ENCODE data around the gene GNLY. TPM values are rescaled to one million over a fixed set of nuclear protein-coding genes. Genes with fewer than 3 reads are reported as not detected.

The GNLY gene
- total RNA-seq, 1 donor from 2014 or later, result 18.5 TPM

DNA sequence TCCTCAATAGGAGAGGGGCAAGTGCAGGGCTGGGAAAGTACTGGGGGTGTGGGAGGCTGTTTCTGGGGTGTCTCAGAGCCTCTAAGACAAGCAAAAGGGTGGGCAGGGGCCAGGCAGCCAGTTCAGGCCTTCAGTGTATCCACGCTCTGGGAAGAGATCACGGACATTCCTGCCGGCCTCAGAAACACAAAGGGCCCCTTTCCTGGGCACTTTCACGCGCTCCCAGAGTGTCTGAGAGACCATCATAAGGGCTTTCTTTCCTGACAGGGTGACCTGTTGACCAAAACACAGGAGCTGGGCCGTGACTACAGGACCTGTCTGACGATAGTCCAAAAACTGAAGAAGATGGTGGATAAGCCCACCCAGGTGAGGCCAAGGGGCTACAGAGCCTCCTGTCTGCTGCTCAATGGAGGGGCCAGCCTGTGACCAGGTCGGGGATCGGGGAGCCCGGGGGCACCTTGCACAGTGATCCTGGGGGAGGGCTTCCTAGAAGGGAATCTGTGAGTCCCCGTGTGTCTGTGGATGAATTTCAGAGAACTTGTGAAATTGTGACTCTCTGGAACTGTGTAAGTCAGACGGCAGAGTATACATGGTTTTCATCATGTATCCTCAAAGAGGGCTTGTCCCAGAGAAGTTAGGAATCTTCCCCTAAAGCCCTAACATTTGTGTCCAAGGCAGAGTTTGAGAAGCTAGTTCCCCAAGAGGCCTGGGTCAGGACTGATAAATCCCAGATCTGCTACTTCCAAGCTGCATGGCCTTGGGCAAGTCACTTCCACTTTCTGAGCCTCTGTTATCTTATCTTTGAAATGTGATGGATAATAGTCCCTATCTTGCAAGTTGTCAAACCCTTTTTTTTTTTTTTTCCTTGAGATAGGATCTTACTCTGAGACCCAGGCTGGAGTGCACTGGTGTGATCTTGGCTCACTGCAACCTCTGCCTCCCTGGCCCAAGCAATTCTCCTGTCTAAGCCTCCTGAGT is 1.8 kb downstream of the GNLY start:
- Histone ChIP-seq H3K4me3 (no peak overlapping the region), H3K27ac (no peak overlapping the region), H3K36me3 (no peaks in the 10 kb centered on the region), H3K9me3 (no peaks in the 10 kb centered on the region), H3K4me1 (no peaks in the 10 kb centered on the region), H3K27me3 (no peaks in the 10 kb centered on the region)
- no peak for ATAC-seq
- DNase-seq, result no peak
- intact Hi-C loops (cut with DNase I), result no loop called here
- TF ChIP-seq, protein P1, sequence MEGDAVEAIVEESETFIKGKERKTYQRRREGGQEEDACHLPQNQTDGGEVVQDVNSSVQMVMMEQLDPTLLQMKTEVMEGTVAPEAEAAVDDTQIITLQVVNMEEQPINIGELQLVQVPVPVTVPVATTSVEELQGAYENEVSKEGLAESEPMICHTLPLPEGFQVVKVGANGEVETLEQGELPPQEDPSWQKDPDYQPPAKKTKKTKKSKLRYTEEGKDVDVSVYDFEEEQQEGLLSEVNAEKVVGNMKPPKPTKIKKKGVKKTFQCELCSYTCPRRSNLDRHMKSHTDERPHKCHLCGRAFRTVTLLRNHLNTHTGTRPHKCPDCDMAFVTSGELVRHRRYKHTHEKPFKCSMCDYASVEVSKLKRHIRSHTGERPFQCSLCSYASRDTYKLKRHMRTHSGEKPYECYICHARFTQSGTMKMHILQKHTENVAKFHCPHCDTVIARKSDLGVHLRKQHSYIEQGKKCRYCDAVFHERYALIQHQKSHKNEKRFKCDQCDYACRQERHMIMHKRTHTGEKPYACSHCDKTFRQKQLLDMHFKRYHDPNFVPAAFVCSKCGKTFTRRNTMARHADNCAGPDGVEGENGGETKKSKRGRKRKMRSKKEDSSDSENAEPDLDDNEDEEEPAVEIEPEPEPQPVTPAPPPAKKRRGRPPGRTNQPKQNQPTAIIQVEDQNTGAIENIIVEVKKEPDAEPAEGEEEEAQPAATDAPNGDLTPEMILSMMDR (IDR thresholded peaks at IDR 0.05), result no peak

DNA sequence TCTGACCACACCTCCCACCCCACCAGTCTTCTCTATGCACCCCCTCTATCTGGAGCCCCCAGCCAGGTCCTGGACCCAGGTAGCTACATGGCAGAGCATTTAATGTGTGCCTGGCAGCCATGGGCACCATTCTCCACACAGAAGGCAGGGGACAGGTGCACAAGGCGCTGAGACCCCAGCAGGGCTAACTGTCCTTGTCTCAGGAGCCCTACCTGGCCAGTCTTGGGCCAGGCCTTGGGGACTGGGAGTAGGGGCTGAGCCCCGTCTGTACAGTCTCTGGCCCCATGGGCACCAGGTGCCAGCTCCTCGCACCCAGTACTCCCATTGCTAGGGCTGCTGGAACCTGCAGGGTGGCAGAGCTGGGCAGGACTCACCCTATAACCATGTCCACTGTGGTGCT is 2.9 kb downstream of the GNLY start:
- Histone ChIP-seq H3K4me3 (no peak overlapping the region), H3K4me1 (no peaks in the 10 kb centered on the region), H3K9me3 (no peaks in the 10 kb centered on the region), H3K36me3 (no peaks in the 10 kb centered on the region), H3K27ac (no peak overlapping the region), H3K27me3 (no peaks in the 10 kb centered on the region)
- no peak for DNase-seq
- ATAC-seq, result no peak
- intact Hi-C loops (cut with DNase I), result no loop called here
- TF ChIP-seq, protein P1 (IDR thresholded peaks at IDR 0.05), result no peak

DNA sequence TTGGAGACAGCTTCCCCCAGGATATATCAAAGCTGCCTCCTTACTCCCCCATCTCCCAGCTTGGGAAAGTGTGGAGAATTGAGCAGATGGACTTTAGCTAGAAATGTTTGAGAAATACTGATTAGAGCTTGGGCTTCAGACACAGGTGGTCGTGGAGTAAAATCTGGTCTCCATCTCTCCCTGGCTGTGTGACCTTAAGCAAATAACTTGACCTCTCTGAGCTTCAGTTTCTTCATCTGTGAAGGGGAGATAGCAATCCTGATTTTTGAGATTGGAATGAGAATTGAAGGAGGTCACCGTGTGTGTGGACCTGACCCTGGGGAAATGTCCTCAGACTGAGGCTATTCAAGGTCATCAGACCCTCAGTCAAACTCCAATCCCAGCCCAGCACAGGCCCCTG is 3.6 kb downstream of the GNLY start:
- no peak overlapping the region for H3K4me3 ChIP-seq
- intact Hi-C loops (cut with DNase I), result no loop called here
- H3K27ac ChIP-seq, result no peak overlapping the region
- TF ChIP-seq, protein P1 (IDR thresholded peaks at IDR 0.05), result no peak
- H3K4me1 ChIP-seq, result no peaks in the 10 kb centered on the region
- no peaks in the 10 kb centered on the region for H3K27me3 ChIP-seq
- ATAC-seq (no peak), DNase-seq (no peak)
- no peaks in the 10 kb centered on the region for H3K9me3 ChIP-seq
- H3K36me3 ChIP-seq, result no peaks in the 10 kb centered on the region

DNA sequence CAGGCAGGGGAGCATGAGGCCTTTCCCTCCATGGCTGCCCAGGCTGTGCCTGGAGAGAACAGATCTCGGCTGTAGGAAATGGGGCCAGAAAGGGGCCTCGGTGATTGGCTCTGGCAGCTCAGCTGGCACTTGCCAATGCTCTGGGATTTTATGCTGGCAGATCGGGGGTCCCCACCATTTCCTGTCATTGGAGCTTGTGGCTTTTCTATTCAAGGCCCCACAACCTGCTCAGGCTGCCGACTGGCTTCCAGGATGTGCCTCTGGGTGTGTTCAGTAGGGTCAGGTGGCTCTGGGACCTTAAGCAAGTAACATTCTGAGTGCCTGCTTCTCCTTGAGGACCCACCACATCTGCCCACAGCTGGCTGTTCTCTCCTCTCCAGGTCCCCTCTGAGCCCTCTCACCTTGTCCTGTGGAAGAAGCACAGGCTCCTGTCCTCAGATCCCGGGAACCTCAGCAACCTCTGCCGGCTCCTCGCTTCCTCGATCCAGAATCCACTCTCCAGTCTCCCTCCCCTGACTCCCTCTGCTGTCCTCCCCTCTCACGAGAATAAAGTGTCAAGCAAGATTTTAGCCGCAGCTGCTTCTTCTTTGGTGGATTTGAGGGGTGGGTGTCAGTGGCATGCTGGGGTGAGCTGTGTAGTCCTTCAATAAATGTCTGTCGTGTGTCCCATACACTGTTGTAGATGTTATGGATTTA is 4.2 kb downstream of the GNLY start:
- H3K27ac ChIP-seq, result no peak overlapping the region

DNA sequence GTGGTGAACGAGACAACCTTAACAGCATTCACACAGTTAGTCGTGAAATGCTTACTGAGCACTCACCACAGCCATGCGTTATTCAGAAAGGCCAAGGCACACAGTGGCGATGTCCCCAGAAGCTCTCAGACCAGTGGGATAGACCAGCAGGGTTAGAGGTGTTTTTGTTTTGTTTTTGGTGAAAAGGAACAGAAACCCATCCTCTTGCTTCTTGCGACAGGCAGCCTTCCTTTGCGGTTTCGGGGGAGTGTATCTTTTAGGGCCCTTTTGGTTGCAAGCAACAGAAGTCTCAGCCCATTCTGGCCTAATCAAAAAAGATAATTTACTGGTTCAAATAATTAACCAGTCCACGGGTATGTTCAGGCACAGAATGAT is 4.7 kb downstream of the GNLY start:
- H3K36me3 ChIP-seq, result no peaks in the 10 kb centered on the region
- H3K27me3 ChIP-seq, result no peaks in the 10 kb centered on the region
- intact Hi-C loops (cut with DNase I), result no loop called here
- no peak overlapping the region for H3K4me3 ChIP-seq
- ATAC-seq (peak; percentile 6), DNase-seq (no peak)
- H3K9me3 ChIP-seq, result no peaks in the 10 kb centered on the region
- TF ChIP-seq, protein P1 (IDR thresholded peaks at IDR 0.05), result no peak
- H3K4me1 ChIP-seq, result no peaks in the 10 kb centered on the region
- no peak overlapping the region for H3K27ac ChIP-seq

More for the DNA sequence above, 4.2 kb downstream of the GNLY start:
- Histone ChIP-seq H3K36me3 (no peaks in the 10 kb centered on the region), H3K4me1 (no peaks in the 10 kb centered on the region), H3K27me3 (no peaks in the 10 kb centered on the region), H3K4me3 (no peak overlapping the region), H3K9me3 (no peaks in the 10 kb centered on the region)
- TF ChIP-seq, protein P1 (IDR thresholded peaks at IDR 0.05), result no peak
- DNase-seq (no peak), ATAC-seq (no peak)
- intact Hi-C loops (cut with DNase I), result no loop called here

All from upper lobe of right lung (tissue), 1 donor.